ENCODE data around the gene CCSER1.

CCSER1 gene

DNA sequence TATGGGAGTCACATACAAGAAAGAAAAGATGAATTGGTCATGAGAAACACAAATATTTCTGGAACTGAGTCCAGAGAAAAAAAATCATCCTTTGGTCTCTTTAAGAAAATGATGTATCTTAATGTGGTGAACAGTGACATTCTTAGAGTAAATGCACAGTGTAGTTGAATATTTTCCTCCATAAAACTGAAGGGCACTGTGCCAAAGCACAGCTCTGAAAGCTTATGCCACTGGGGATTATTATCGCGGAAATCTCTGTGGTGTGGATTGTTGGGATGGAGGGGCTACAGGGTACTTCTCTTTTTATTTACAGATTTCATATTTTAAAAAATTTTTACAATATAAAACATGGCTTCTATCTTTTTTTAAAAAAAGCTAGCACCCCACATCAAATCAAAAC, 908.1 kb downstream of the CCSER1 start:
- TF ChIP-seq CTCF (conservative IDR thresholded peaks at IDR 0.05; ENCODE audit: low read depth, low read length) = no peak
- no peak overlapping the region for H3K4me3 ChIP-seq (ENCODE audit: low read length)
- peak; percentile 17 for DNase-seq (ENCODE audit: low read depth)

GRCh38 chr4:91037951-91038350, 910.8 kb downstream of the CCSER1 start:
- TF ChIP-seq CTCF (conservative IDR thresholded peaks at IDR 0.05; ENCODE audit: low read depth, low read length) = no peak
- DNase-seq (ENCODE audit: low read depth) = no peak
- no peak overlapping the region for H3K4me3 ChIP-seq (ENCODE audit: low read length)

- no peak for DNase-seq (ENCODE audit: low read depth)
- no peak for TF ChIP-seq CTCF (conservative IDR thresholded peaks at IDR 0.05; ENCODE audit: low read depth, low read length)
- no peak overlapping the region for H3K4me3 ChIP-seq (ENCODE audit: low read length)
Measured at GRCh38 chr4:91057871-91058270, 930.7 kb downstream of the CCSER1 start.

GRCh38 chr4:91058345-91058744, 931.2 kb downstream of the CCSER1 start:
- no peak for TF ChIP-seq CTCF (conservative IDR thresholded peaks at IDR 0.05; ENCODE audit: low read depth, low read length)
- H3K4me3 ChIP-seq (ENCODE audit: low read length) = no peak overlapping the region
- no peak for DNase-seq (ENCODE audit: low read depth)

DNA sequence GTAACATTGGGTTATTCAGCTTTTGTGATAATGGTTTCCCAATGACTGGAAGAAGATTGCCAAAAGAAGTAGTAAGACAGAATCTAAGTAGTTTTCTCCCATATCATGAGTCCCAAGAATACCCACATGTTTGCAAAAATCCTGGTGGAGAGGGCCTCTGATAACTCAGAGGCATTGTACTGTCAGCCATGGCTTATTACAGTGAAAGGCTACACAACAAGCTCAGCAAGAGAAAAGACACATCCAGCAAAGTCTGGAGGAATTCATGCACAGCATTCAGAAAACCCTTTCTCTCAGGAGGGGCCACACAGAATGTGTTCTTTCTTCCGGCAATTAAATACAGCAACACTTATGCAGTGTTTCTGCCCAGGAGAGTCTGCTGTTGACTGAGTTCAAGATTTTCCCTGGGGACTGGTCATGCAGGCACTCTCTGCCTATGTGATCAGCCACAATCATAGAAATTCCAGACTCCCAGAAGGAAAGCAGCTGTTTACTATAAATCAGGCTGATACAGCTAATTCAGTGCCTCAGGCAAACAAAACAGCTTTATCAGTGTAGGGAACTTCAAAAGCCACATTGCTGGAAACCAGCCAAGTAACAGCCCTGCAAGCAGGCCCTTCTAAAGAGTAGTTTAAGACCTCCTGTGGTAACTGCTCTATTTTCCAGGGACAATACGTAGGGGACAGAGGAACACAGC, 937.1 kb downstream of the CCSER1 start:
- no peak overlapping the region for H3K4me3 ChIP-seq (ENCODE audit: low read length)
- TF ChIP-seq CTCF (conservative IDR thresholded peaks at IDR 0.05; ENCODE audit: low read depth, low read length) = no peak
- peak; percentile 64 for DNase-seq (ENCODE audit: low read depth)

GRCh38 chr4:91065117-91065516, 937.9 kb downstream of the CCSER1 start:
- no peak for TF ChIP-seq CTCF (conservative IDR thresholded peaks at IDR 0.05; ENCODE audit: low read depth, low read length)
- H3K4me3 ChIP-seq (ENCODE audit: low read length) = no peak overlapping the region
- no peak for DNase-seq (ENCODE audit: low read depth)

GRCh38 chr4:91070736-91071135, 943.5 kb downstream of the CCSER1 start:
- no peak for TF ChIP-seq CTCF (conservative IDR thresholded peaks at IDR 0.05; ENCODE audit: low read depth, low read length)
- H3K4me3 ChIP-seq (ENCODE audit: low read length) = no peak overlapping the region
- no peak for DNase-seq (ENCODE audit: low read depth)
